ENCODE measurements around the gene TRPM6. TPM values are rescaled to one million over a fixed set of nuclear protein-coding genes. Genes with fewer than 3 reads are reported as not detected.

TRPM6 gene
- total RNA-seq, 1 donor, result under 0.01 TPM

GRCh38 chr9:74920944-74921626, 33.4 kb upstream of the TRPM6 start:
- peak; percentile 35 for DNase-seq (ENCODE audit: insufficient read length, low spot score, missing footprints)
- Histone ChIP-seq H3K4me3 (ENCODE audit: insufficient read depth, low read length) (no peak overlapping the region), H3K9me3 (ENCODE audit: low read depth, low read length) (no peaks in the 10 kb centered on the region), H3K36me3 (ENCODE audit: insufficient read depth, low read length) (no peaks in the 10 kb centered on the region), H4K20me1 (ENCODE audit: insufficient read depth, low read length) (no peaks in the 10 kb centered on the region), H3K4me2 (ENCODE audit: insufficient read depth, low read length) (no peak overlapping the region), H3K79me2 (ENCODE audit: insufficient read depth, low read length) (no peaks in the 10 kb centered on the region), H3K4me1 (ENCODE audit: insufficient read depth, low read length) (no peaks in the 10 kb centered on the region), H3K27ac (ENCODE audit: low read depth, low read length) (no peak overlapping the region), H3K27me3 (ENCODE audit: insufficient read depth, low read length) (no peaks in the 10 kb centered on the region), H2AFZ (ENCODE audit: low read length) (no peak overlapping the region)
- TF ChIP-seq, protein P1, sequence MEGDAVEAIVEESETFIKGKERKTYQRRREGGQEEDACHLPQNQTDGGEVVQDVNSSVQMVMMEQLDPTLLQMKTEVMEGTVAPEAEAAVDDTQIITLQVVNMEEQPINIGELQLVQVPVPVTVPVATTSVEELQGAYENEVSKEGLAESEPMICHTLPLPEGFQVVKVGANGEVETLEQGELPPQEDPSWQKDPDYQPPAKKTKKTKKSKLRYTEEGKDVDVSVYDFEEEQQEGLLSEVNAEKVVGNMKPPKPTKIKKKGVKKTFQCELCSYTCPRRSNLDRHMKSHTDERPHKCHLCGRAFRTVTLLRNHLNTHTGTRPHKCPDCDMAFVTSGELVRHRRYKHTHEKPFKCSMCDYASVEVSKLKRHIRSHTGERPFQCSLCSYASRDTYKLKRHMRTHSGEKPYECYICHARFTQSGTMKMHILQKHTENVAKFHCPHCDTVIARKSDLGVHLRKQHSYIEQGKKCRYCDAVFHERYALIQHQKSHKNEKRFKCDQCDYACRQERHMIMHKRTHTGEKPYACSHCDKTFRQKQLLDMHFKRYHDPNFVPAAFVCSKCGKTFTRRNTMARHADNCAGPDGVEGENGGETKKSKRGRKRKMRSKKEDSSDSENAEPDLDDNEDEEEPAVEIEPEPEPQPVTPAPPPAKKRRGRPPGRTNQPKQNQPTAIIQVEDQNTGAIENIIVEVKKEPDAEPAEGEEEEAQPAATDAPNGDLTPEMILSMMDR (IDR thresholded peaks at IDR 0.05; ENCODE audit: extremely low read depth, low read depth, low read length), result no peak

DNA sequence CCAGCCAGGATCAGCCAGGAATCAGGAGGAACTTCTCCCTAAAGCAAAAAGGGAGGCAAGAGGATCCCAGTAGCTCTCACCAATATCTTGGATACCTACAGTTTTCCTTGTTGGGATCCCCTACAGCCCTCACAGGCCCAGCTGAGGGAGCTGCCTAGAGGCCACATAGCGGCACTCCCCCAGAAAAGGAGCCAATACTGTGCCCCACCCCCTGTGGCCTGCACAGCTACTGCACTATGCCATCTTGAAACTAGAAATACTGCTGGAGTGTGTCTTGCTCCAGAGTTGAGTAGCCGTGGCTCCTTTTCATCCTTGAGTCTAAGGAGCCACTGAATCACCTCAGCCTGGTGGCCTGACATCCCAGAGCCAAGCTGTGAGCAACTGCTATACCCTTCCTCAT, 22.3 kb upstream of the TRPM6 start:
- no peak for DNase-seq (ENCODE audit: insufficient read length, low spot score, missing footprints)
- no peak overlapping the region for H3K4me2 ChIP-seq (ENCODE audit: insufficient read depth, low read length)
- TF ChIP-seq, protein P1 (IDR thresholded peaks at IDR 0.05; ENCODE audit: extremely low read depth, low read depth, low read length), result no peak
- H2AFZ ChIP-seq (ENCODE audit: low read length), result no peak overlapping the region
- H3K9me3 ChIP-seq (ENCODE audit: low read depth, low read length), result no peaks in the 10 kb centered on the region
- H4K20me1 ChIP-seq (ENCODE audit: insufficient read depth, low read length), result no peaks in the 10 kb centered on the region
- no peaks in the 10 kb centered on the region for H3K4me1 ChIP-seq (ENCODE audit: insufficient read depth, low read length)
- H3K79me2 ChIP-seq (ENCODE audit: insufficient read depth, low read length), result no peaks in the 10 kb centered on the region
- H3K4me3 ChIP-seq (ENCODE audit: insufficient read depth, low read length), result no peak overlapping the region
- H3K27ac ChIP-seq (ENCODE audit: low read depth, low read length), result no peak overlapping the region
- no peaks in the 10 kb centered on the region for H3K27me3 ChIP-seq (ENCODE audit: insufficient read depth, low read length)
- H3K36me3 ChIP-seq (ENCODE audit: insufficient read depth, low read length), result no peaks in the 10 kb centered on the region

- no peak overlapping the region for H3K4me2 ChIP-seq (ENCODE audit: insufficient read depth, low read length)
- TF ChIP-seq, protein P1 (IDR thresholded peaks at IDR 0.05; ENCODE audit: extremely low read depth, low read depth, low read length), result no peak
- H3K79me2 ChIP-seq (ENCODE audit: insufficient read depth, low read length), result no peaks in the 10 kb centered on the region
- DNase-seq (ENCODE audit: insufficient read length, low spot score, missing footprints), result no peak
- H3K27ac ChIP-seq (ENCODE audit: low read depth, low read length), result no peak overlapping the region
- no peaks in the 10 kb centered on the region for H3K36me3 ChIP-seq (ENCODE audit: insufficient read depth, low read length)
- no peak overlapping the region for H3K4me3 ChIP-seq (ENCODE audit: insufficient read depth, low read length)
- no peaks in the 10 kb centered on the region for H4K20me1 ChIP-seq (ENCODE audit: insufficient read depth, low read length)
- no peaks in the 10 kb centered on the region for H3K4me1 ChIP-seq (ENCODE audit: insufficient read depth, low read length)
- H2AFZ ChIP-seq (ENCODE audit: low read length), result no peak overlapping the region
- no peaks in the 10 kb centered on the region for H3K27me3 ChIP-seq (ENCODE audit: insufficient read depth, low read length)
- H3K9me3 ChIP-seq (ENCODE audit: low read depth, low read length), result no peaks in the 10 kb centered on the region
Observed at GRCh38 chr9:74908665-74909064, 20.9 kb upstream of the TRPM6 start.

- Histone ChIP-seq H4K20me1 (ENCODE audit: insufficient read depth, low read length) (no peaks in the 10 kb centered on the region), H3K4me2 (ENCODE audit: insufficient read depth, low read length) (no peak overlapping the region), H3K79me2 (ENCODE audit: insufficient read depth, low read length) (no peaks in the 10 kb centered on the region), H3K27ac (ENCODE audit: low read depth, low read length) (no peak overlapping the region), H3K27me3 (ENCODE audit: insufficient read depth, low read length) (no peaks in the 10 kb centered on the region), H3K36me3 (ENCODE audit: insufficient read depth, low read length) (no peaks in the 10 kb centered on the region), H3K9me3 (ENCODE audit: low read depth, low read length) (no peaks in the 10 kb centered on the region), H3K4me1 (ENCODE audit: insufficient read depth, low read length) (no peaks in the 10 kb centered on the region), H3K4me3 (ENCODE audit: insufficient read depth, low read length) (no peak overlapping the region), H2AFZ (ENCODE audit: low read length) (no peak overlapping the region)
- TF ChIP-seq, protein P1 (IDR thresholded peaks at IDR 0.05; ENCODE audit: extremely low read depth, low read depth, low read length), result no peak
- DNase-seq (ENCODE audit: insufficient read length, low spot score, missing footprints), result no peak
Observed at GRCh38 chr9:74907085-74907484, 19.4 kb upstream of the TRPM6 start.

Data from osteoblast (primary cell).